ENCODE measurements around the gene BCL10.

- TF ChIP-seq, protein P1, sequence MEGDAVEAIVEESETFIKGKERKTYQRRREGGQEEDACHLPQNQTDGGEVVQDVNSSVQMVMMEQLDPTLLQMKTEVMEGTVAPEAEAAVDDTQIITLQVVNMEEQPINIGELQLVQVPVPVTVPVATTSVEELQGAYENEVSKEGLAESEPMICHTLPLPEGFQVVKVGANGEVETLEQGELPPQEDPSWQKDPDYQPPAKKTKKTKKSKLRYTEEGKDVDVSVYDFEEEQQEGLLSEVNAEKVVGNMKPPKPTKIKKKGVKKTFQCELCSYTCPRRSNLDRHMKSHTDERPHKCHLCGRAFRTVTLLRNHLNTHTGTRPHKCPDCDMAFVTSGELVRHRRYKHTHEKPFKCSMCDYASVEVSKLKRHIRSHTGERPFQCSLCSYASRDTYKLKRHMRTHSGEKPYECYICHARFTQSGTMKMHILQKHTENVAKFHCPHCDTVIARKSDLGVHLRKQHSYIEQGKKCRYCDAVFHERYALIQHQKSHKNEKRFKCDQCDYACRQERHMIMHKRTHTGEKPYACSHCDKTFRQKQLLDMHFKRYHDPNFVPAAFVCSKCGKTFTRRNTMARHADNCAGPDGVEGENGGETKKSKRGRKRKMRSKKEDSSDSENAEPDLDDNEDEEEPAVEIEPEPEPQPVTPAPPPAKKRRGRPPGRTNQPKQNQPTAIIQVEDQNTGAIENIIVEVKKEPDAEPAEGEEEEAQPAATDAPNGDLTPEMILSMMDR (IDR thresholded peaks at IDR 0.05): no peak
- TF ChIP-seq POLR2A (IDR thresholded peaks at IDR 0.05): no peak
Observed at GRCh38 chr1:85321237-85321964, 45.0 kb upstream of the BCL10 start.

Data from uterus (tissue), 2 donors.